ENCODE measurements around the gene GRHL1.

- TF ChIP-seq ZNF639 (tag by site-specific recombination; IDR thresholded peaks at IDR 0.05) (no peak), SP2 (tag by site-specific recombination; IDR thresholded peaks at IDR 0.05) (no peak)
Measured at GRCh38 chr2:10002681-10003080, 51.2 kb downstream of the GRHL1 start.
